CD4-positive, alpha-beta T cell treated with Interleukin-10 for 1 hour (primary cell): ENCODE results near the gene STING1.
A peak's percentile ranks its signal among the peaks of the same experiment; 100 is the strongest.
"Not testable (repeated sequence)": the region's sequence is repeated elsewhere in the genome, so short reads cannot be mapped to it uniquely, and the experiment has no call there.

Source experiments
- DNase-seq: peaks from one replicate; pipeline ENCODE4 v3.0.0-alpha.2; 2020

STING1 gene

DNA sequence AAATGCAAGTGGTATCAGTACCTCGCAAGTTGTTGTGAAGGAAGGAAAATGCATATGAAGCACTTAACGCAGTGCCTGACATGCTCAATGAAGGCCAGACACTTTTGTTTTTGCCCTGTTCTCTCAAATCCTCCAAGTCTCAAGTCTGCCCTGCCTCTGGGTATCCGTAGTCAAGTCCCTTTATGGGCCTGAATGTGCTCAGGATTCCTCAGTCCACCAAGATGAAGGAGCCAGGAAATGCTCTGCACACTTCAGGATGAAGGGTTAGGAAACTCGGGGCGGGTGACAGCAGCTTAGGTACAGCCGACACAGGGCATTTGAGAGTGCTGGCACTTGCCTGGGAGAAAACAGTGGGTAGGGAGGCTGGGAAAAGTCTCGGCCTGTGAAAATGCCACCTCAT lies 21.4 kb downstream of the STING1 start:
- no peak for DNase-seq

DNA sequence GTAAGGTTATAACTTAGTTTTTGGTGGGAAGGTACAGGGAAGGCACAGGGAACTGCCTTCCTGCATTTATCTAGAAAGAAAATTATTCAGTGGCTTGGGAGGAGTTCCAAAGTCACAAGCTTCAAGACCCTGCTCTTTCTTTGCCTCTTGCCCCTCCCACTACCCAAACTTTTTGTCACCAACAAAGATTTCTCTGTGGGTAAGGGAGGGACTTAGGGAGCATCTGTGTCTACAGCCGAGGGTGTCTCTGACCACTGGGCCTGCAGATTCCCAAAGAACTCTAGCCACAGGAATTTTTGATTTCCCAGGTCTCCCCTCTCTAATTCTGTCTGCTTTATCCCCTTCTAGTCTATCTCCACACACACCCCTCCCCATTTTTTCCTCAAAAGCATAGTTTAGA lies 22.1 kb downstream of the STING1 start:
- DNase-seq, result no peak

DNA sequence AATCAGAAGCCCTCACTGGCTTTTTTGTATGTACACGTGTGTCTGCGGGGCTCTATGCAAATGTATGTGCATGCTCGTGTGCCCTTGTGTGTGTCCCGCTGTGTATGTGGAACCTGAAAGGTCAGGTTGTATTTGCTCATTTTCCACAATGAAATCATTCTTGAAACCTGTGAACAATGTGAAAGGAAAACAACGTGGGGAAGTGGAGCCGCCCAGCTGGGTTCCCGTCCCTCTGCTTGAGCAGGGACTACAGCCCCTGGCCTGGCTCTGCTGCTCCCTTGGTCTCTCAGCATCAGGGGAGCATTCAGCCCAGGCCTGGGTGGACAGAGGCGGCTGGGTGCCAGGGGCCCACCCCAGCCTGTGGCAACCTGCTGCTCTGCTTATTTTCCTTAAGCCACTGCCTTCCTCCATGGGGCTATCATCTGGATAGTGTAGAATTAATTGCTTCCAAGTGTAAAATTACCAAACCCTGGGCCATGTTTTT lies 23.1 kb downstream of the STING1 start:
- no peak for DNase-seq

DNA sequence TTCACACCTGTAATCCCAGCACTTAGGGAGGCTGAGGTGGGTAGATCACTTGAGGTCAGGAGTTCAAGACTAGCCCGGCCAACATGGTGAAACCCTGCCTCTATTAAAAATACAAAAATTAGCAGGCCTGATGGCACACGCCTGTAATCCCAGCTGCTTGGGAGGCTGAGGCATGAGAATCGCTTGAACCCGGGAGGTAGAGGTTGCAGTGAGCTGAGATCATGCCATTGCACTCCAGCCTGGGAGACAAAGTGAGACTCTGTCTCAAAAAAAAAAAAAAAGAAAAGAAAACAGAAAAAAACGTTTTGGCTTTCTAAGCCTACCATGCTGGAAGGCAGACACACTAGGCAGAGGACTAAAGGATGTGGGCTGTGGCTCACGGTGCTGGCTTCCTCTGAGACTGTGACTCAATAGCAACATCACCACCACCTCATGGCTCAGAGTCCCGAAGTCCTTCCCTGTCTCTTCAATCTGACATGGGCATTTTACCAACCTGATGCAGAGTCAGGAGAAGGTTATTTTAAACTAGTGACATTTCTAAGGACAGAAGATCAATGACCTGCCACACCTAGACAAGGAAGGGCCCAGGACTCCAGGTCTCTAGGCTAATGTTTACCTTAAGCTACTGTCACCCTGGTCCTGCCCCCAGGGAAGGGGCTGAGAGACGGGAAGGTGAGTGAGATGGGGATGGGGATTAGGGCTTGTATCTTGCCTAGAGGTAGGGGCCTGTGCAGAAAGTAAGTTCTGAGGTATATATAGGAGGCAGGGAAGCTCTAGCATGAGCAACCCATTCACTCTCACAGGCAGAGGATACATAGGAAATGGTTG lies 23.8 kb downstream of the STING1 start:
- DNase-seq, result peak; percentile 85

DNA sequence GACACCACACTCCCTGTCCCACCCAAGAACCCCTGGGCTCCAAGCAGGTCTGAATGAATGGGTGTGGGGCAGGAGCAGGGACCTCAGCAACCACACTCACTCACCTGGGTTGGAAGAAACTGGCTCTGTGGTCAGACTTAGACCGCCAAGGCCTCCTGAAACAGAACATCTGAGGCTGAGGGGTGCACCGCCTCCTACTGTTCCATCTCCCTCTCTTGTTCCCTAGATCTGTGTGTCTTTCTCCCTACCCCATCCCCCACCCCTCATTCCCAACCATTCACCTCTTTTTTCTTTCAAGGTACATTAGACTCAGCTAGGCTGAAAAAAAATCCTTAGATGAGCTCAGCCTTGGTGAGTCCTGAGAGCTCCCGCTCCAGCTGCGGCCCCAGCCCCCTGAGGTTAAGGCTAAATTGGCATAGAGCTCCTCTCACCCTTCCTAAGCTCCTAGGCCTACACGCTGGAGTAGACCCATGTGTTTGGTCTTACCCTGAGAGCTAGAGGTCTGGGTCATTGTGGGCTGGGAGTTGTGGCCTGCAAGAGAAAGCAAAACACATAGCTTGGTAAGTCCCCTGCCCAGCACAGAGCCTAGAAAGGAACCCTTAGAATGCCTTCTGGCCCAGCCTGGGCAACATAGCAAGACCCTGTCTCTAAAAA lies 24.8 kb downstream of the STING1 start:
- no peak for DNase-seq

DNA sequence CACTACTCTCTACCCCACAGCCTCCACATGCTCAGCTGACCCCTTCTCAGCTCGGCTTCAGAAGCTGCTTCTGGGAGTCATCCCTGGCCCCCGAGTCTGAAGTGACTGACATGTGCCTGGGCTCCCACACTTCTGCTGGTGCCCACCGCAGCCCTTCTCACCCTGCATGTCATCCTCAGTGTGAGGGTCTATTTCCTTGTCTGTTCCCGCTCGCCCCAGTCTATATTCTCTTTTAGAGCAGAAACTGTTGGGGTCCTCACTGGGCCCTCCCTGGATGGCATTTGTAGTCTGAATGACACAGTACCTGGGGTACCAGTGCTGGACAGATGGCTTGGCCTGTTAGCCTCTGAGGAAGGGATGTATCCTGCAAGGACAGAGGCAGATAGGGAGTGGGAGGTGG lies 25.3 kb downstream of the STING1 start:
- no peak for DNase-seq

DNA sequence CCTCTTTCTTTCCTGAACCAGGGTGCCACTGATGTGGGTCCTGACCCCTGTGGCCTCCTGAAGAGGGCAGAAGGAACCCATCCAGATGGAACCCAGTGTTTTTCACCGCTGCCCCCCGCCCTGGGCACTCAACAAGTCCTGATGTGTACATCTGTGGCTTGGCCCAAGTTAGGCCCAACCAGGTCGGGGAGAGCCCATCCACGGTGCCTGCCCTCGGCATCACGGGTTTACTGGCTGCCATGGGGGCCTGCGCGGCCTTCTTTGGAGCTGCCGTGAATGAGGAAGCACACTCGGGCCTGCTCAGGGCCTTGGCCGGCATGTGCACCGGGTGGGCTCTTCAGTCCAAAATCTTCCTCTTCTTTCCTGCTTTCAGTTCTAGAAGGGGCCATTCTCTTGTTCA lies 25.8 kb downstream of the STING1 start:
- no peak for DNase-seq

DNA sequence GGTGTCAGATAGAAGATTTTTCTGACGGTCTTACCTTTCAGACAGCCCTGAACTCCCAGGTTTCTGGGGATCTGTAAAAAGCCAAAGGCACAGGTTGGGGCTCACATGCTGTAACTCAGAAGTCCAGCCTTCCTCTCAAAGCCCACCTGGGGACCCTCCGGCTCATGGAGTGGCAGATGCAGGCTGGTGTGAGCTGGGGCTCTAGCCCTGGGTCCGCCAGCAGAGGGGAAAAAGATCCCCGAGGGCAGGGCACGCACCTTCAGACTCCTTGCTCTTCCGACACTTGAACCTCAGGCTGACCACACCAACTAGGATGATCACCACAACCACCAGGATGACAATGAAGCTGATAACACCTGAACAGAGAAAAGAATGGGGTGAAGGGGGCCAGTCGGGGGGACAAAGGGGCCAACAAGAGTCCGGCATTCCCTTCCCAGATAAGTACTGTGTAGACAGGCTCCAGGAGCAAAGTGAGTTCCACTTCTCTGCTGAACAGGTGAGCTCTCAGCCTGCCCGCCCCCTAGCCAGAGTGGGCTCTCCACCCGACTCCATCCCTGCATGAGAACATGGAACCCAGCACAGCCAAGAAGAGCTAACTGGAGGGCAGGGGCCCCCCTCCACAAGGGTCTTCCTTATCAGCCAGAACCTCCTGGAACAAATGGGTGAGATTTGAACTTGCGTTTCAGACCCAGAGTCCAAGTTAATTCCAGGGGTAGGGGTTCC lies 27.8 kb downstream of the STING1 start:
- no peak for DNase-seq

DNA sequence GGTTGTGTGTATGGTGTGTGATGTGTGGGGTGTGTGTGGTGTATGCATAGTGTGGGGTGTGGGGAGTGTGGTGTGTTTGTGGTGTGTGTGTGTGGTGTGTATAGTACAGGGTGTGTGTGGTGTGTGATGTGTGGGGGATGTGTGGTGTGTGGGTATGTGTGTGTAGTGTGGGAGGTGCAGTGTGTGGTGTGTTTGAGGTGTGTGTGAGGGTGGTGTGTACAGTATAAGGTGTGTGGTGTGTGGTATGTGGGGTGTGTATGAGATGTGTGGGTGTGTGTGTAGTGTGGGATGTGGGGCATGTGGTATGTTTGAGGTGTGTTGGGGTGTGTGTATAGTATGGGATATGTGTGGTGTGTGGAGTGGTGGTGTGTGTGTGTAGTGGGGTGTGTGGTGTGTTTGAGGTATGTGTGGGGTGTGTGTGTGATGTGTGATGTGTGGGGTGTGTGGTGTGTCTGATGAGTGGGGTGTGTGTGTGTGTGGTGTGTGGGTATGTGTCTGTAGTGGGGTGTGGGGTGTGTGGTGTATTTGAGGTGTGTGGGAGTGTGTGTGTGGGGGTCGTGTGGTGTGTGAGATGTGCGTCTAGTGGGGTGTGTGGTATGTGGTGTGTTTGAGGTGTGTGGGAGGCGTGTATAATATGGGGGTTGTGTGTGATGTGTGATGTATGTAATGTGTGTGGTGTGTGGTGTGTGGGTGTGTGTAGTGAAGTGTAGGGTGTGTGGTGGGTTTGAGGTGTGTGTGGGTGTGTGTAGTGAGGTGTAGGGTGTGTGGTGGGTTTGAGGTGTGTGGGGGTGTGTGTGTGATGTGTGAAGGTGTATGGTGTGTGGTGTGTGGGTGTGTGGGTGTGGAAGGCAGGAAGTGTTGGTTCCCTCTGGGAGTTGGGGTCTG lies 28.6 kb downstream of the STING1 start:
- peak; percentile 68 for DNase-seq

DNA sequence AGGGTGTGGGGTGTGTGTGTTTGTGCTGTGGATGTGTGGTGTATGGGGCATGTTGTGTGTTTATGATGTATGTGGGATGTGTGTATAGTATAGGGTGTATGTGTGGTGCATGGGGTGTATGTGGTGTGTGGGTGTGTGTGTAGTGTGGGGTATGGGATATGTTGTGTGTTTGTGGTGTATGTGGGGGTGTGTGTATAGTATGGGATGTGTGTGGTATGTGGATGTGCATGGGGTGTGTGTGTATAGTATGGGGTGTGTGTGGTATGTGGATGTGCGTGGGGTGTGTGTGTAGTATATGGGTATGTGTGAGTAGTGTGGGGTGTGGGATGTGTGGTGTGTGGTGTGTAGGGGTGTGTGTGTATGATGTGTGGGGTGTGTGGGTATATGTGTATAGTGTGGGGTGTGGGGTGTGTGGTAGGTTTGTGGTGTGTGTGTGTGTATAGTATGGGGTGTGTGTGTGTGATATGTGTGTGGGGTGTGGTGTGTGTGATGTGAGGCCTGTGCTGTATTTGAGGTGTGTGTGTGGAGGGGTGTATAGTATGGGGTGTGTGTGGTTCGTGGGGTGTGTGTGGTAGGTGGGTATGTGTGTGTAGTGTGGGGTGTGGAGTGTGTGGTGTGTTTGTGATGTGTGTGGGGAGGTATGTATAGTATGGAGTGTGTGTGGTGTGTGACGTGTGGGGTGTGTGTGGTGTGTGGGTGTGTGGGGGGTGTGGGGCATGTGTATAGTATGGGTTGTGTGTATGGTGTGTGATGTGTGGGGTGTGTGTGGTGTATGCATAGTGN lies 30.5 kb downstream of the STING1 start:
- no peak for DNase-seq

DNA sequence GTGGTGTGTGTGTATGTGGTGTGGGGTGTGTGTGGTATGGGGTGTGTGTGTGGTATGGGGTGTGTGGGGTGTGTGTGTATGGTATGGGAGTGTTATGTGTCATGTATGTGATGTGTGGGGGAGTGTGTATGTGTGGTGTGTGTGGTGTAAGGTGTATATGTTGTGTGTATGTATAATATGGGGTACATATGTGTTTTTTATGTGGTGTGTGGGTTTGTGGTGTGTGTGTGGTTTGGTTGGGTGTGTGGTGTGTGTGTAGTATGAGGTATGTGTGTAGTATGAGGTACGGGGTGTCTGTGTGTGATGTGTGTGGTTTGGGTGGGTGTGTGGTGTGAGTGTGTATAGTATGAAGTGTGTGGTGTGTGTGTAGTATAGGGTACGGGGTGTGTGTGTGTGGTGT lies 31.4 kb downstream of the STING1 start:
- no peak for DNase-seq

DNA sequence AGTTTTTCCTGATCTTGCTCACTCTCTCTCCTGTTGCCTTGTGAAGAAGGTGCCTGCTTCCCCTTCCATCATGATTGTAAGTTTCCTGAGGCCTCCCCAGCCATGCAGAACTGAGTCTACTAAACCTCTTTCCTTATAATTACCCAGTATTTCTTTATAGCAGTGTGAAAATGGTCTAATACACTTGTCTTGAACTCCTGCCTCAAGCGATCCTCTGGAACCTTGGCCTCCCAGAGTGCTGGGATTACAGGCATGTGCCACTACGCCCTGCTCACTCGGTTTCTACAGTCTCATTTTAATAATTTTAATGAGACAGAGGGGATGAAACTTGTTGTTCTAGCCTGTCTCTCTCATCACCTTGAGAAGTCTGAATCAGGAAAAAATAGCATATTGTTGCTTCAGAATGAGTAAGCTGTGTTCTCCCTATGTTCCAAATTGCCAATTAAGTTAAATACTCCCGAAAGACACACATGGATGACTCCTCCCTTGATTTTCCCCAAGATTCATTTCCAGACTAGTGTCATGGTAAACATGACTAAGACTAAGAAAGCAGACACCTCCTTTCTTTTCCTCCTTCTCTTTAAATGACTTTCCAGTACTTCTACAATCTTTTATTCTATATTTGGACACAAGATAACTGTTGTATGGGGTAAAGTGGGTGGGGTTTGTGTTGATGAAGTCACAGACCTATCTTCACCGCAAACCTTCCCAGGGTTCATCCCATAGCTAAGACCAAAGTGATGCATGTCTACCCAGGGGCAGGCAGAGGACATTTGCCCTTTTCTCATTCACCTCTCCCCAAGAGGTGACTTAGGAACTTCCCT lies 35.4 kb downstream of the STING1 start:
- no peak for DNase-seq

DNA sequence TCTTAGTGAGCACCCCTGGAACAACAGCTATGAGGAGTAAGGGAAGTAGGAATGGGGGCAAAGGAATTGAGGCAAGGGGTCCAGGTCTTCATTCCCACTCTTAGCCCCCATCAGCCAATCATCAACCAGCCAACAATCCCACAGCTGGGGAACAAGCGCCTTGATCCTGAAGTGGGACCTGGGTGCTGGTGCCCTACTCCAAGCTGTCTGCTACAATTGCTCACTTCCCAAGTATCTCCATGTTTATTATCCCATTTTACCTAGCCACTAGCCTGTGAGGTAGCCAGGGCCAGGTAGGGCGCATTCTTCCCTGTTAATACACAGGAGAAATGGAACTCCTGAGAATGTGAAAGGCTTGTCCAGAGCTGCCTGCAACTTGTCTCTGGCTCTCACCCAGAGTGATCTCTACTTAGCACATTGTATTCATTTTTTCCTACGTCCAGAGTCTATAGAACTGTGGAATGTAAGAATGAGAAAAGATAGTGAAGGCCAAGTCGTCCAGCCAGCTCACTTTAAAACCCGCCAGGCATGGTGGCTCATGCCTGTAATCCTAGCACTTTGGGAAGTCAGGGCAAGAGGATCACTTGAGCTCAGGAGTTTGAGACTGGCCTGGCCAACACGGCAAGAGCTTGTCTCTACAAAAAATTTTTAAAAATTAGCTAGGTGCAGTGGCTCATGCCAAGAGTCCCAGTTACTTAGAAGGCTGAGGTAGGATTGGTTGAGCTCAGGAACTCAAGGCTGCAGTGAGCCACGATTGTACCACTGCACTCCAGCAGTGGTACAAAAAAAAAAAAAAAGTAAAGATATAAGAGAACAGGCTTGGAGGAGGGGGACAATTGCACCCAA lies 37.0 kb downstream of the STING1 start:
- DNase-seq, result no peak

DNA sequence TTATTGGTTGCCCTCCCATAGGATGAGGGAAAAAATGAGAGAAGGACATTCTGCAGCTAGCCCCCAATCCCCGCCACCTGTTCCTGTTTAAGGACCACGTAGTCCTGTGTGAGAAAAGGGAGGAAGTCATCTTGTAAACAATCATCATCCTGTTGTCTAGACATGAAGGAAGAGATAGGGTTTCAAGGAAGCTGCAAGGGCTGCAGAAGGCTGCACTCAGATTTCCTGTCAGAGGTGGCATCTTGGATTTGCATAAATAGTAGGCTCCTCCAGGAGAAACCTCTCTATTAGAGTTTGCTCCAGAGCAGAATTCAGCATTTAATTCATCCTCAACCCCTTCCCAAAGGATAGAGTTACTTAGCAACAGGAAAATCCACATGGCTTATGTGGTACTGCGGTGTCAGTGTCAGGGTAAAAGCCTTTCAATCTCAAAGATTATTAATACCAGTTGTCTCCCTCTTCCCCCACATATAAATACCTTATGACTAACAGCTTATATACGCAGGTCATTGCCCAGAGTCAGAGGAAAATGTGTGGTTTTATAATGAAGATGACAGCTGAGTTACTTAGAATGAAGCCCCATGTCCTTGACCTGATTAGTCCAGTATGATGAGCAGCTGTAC lies 38.6 kb downstream of the STING1 start:
- peak; percentile 48 for DNase-seq

DNA sequence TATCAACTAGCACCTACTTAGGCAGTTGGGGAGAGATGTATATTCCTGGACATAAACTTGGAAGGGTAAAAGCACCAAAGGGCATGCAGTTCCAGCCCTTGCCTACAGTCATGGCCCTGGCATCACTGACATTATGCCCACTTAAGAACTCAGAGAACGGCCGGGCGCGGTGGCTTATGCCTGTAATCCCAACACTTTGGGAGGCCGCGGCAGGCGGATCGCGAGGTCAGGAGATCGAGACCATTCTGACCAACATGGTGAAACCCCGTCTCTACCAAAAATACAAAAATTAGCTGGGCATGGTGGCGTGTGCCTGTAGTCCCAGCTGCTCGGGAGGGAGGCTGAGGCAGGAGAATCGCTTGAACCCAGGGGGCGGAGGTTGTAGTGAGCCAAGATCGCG lies 42.1 kb downstream of the STING1 start:
- not testable (repeated sequence) for DNase-seq

DNA sequence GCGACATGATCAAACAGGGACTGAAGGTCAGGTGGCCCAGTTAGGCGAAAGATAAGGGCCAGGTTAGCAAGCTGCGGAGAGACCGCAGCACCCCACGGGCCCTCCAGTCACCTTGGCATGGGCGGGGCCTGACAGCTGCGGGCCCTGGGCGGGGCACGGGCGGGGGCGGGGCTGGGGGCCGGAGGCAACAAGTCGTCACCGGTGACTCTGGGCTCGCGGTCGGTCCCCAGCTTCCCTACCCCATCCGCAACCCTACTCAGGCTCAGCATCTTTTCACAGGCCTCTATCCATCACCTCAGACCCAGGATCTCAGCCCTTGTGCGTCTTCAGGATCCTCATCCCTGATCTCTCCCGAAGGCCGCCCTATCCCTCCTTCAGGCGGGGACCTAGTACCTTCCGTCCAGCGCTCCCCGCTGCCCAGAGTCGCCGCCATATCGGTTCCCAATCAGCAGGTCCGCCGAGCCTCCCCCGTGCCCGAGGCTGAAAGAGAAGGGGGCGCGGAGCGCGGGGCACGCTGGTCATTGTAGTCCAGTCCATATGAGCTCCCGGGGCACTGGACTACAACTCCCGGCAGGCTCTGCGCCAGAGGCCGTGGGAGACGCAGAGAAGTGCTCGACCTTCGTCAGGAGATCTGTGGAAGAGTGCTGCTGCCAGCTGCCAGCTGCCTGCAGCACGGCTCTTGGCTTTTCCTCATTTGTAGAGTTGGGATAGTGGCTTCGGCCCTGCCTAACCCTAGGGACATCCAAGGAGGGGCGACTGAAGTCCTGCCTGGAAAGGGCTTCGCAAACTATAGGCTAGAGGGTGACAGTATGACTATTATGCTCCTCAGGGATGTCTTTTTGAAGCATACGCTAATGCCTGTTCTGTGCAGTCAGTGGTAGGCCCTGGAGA lies 43.3 kb downstream of the STING1 start, which contains the start of gene DNAJC18:
DNAJC18 (minus strand) TSS at position 513 of the 891 bp plus-strand sequence; CDS start at position 433, 80 bp downstream.
- DNase-seq, result peak; percentile 91

DNA sequence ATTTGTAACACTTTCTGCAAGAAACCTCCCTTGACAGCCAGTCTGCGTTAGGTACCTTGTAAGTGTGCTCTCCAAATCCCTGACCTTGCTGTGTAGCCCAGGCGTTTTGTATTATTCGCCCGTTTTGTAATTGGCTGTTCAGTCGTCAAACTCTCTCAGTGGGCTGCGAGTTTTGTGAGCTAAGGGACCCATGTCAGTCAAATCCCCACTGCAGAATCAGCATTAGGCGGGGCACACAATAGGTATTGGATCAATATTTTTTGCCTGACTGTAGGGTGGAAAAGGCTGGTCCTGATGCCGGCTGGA lies 43.9 kb downstream of the STING1 start:
- no peak for DNase-seq

DNA sequence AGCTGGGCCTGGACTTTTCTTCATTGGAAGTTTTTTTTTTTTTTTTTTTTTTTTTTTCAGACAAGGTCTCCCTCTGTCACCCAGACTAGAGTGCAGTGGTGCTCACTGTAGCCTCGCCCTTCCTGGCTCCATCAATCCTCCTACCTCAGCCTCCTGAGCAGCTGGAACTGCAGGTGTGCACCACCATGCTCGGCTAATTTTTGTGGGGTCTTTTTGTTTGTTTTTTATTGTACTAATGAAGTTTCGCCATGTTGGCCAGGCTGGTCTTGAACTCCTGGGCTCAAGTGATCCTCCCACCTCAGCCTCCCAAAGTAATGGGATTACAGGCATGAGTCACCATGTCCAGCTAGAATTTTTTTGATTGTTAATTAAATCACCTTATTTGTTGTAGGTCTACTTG lies 46.9 kb downstream of the STING1 start:
- no peak for DNase-seq
